Cardiac septum (tissue), 1 donor: ENCODE data around the gene MAML2. TPM values are rescaled to one million over a fixed set of nuclear protein-coding genes. Genes with fewer than 3 reads are reported as not detected.

Experiments
- DNase-seq: peaks from one replicate; pipeline ENCODE4 v3.0.0-alpha.2; 2020; ENCODE audit warnings: low spot score
- intact Hi-C: fragments of 100-400 bp; cut with DNase I; formaldehyde crosslinking; loops from one replicate; pipeline ENCODE4 v1.14.0; 2022
- total RNA-seq: library from RNA; stranded (reverse); fragmentation: NEBNext Ultra II Directional; extraction: Animal tissue kit (Norgen Biotek cat#: 25700); gene quantifications from one replicate; pipeline ENCODE4 v1.2.1, GENCODE V29; 2021
- donor health status: DM: no; HTN: no; CAD: no.

MAML2 gene
- total RNA-seq, 1 donor from 2014 or later = 4.8 TPM

DNA sequence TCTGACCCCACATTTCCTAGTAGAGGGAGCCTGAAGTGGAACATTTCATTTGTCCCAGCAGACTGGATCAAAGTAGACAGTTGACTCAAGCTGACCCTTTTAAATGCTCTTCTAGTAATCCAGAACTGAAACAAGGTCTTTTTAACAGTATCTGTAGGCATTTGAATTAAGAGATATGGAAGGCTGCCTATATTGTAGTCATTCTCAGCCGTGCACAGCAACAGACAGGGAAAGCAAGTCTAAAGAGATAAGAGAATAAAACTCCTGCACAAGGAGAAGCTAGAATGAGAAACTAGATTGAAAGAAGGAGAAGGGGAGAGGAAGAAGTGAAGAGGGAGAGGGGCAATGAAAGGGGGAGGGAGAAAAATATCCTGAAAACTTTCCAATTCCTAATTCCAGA lies 238.5 kb downstream of the MAML2 start:
- DNase-seq = no peak
- intact Hi-C loops = no loop called here

- no peak for DNase-seq
- intact Hi-C loops = no loop called here
Observed at GRCh38 chr11:96103721-96104120, 239.3 kb downstream of the MAML2 start.

- intact Hi-C loops = no loop called here
- DNase-seq = no peak
Observed at GRCh38 chr11:96103102-96103501, 239.9 kb downstream of the MAML2 start.

GRCh38 chr11:96102664-96103078 lies 240.3 kb downstream of the MAML2 start:
- no peak for DNase-seq
- intact Hi-C loops = no loop called here

GRCh38 chr11:96101146-96101545 lies 241.8 kb downstream of the MAML2 start:
- intact Hi-C loops = no loop called here
- no peak for DNase-seq

- no peak for DNase-seq
- intact Hi-C loops = loop anchor here (5.0 kb wide), 1 partner anchor 69 kb away; no protein-coding TSS in a partner anchor
Observed at GRCh38 chr11:96098511-96099241, 244.3 kb downstream of the MAML2 start.

DNA sequence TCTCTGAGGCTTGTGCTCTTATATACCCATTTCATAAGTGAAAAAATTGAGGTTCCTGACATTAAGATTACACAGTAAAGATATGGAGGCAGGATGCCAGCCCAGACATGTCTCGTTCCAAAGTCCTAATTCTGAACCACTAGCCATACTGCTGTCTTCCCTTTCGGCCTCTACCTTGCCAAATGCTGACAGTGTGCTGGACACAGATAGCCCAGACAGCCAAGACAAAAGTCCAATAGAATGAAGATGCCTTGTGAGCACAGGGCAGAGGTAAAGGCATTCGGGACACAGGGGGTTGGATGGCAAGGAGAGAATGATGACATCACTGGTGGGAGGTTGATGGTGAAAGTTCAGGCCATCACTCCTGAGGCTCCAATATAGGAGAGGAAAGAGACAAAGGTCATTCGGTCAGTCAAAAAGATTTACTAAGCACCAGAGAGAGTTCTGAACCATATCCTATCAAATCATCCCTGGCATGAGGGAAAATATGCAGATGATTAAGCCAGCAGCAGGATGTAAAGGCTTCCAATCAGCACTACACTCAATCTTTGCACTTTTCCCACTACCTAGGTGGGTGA lies 245.1 kb downstream of the MAML2 start:
- intact Hi-C loops = loop anchor here (5.0 kb wide), 1 partner anchor 69 kb away; no protein-coding TSS in a partner anchor
- DNase-seq = no peak

GRCh38 chr11:96096360-96096759 lies 246.6 kb downstream of the MAML2 start:
- intact Hi-C loops = loop anchor here (5.0 kb wide), 1 partner anchor 71 kb away; no protein-coding TSS in a partner anchor
- DNase-seq = no peak

DNA sequence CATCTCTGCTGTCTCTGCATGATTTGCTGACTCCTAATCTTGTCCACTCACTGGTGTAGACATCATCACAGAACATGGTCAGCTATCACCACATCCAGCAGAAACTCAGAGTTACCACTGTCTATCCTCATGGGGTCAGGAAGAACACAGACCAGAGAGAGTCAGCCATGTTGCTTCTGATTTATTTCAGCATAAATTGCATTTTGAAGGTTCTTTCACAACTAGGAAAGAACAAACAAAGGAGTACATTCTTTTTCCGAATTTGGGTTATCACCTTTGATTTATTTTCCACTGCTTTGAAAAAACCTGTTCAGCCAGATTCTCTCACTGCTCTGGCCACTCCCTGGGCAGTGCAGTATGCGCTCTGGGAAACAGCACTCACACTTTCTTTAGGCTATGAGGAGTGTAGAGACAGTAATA lies 247.1 kb downstream of the MAML2 start:
- no peak for DNase-seq
- intact Hi-C loops = loop anchor here (5.0 kb wide), 1 partner anchor 71 kb away; no protein-coding TSS in a partner anchor

DNA sequence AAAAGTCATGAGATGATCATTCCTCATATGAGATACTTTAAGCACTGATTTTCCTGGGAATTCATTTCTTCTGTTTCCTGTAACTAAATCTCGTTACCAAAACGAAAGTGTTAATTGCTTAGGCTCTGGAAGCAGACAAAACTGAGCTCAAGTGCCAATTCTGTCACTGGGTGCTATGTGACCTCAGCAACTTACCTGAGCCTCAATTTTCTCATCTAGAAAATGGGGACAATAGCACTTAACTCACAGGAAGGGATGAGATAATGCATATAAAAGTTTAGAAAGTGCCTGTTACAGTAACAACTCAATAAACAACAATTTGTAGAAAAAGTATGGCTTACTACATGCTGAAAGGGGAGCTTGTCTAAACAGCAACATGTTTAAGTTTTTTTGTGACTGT lies 248.8 kb downstream of the MAML2 start:
- intact Hi-C loops = no loop called here
- DNase-seq = no peak

- intact Hi-C loops = no loop called here
- no peak for DNase-seq
Observed at GRCh38 chr11:96092511-96092910, 250.5 kb downstream of the MAML2 start.

DNA sequence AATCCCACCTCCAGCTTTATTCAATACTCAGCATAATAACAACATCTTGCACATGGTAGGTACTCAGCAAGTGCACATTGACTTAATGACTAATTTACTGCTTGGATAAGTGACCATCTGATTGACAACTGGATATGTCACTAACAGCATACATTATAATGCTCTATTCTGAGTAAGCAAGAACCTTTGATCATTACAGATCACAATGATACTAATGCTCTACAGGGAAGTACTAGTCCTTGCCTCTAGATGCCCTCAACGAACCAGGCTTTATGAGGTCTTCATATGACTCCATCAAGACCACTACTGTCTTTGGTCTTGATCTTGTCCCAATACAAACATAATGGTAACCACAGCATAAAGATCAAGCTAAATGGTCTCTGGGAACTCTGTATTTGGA lies 251.5 kb downstream of the MAML2 start:
- intact Hi-C loops = no loop called here
- DNase-seq = no peak

GRCh38 chr11:96090711-96091110 lies 252.3 kb downstream of the MAML2 start:
- no peak for DNase-seq

DNA sequence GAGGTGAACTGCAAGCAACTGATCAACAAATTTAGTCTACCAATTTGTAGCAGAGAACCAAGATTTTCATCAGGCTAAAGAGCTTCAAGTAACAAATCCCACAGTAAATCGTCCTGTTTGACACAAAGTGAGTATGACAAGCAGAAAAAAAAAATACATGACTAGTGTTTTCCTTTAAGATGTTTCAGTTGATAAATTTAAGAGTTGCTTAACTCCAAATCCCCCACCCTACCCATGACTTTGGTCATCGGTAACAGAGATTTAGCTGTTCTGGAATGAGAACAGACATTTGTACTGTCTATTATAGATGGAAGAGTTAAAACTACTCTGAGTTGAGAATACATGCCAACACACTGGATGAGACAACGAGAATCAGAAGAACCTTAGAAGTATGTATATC lies 254.1 kb downstream of the MAML2 start:
- intact Hi-C loops = no loop called here
- no peak for DNase-seq

More at GRCh38 chr11:96090711-96091110, 252.3 kb downstream of the MAML2 start:
- intact Hi-C loops = no loop called here

DNA sequence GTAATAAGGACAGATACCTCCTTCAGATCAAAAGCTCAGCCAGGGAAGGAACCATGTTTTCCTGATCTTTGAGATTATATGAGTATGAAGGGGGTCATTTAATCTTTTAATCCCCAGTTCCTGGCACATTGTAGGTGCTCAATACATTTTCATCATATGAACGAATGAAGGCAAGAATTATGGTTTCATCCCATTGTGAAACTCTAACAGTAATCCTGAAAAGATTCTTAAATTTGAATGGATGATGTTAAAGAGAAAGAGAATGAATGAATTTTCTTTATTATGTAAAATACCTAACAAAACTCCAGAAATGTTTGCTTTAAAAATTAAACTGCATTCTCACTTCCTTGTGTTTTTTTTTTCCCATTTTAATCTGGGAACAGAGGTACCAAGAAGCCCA lies 256.9 kb downstream of the MAML2 start:
- intact Hi-C loops = no loop called here
- no peak for DNase-seq

- no peak for DNase-seq
- intact Hi-C loops = no loop called here
Observed at GRCh38 chr11:96085319-96085930, 257.6 kb downstream of the MAML2 start.

GRCh38 chr11:96084610-96085318 lies 258.2 kb downstream of the MAML2 start:
- no peak for DNase-seq
- intact Hi-C loops = no loop called here

- intact Hi-C loops = no loop called here
- DNase-seq = no peak
Observed at GRCh38 chr11:96082936-96083335, 260.1 kb downstream of the MAML2 start.

DNA sequence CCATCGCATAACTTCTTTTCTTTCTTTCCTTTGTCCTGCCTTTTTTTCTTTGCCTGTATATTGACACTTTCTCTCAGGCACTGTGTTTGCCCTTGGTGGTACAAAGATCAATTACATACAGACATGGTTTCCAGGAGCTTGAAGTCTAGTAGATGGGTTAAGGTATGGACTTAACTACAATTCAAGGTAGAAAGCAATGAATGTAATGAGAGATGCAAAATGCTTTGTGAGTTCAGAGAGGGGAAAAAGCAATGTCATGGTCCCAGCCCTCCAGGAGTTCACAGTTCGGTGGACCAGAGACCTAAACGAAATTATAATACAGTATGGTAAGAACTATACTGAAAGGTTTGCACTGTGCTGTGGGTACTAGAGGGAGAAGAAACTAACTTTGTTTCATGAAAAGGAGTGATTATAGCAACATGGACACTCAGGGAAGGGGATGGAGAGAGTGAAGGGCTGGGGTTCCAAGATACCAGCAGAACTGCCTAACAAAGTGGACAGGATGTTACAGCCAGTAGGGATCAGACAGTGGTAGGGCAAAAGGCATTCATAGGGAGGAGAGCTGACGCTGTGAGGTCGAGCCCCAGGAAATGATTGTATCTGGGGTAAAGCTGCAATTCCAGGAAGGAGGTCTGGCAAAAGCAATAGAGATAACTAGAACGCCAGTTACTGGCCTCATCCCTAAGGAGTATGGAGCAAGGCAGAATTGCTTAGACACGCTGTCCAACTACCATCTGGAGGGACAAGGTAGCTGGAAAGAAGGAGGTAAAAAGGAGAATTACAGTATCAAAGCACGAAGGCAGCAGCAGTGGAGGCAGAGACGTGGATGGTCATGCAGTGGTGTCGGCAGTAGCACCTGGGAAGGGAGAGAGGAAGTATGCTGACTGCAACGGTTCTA lies 260.7 kb downstream of the MAML2 start:
- no peak for DNase-seq

More for the DNA sequence above, 260.7 kb downstream of the MAML2 start:
- intact Hi-C loops = no loop called here
